ENCODE measurements around the gene BTBD3.

GRCh38 chr20:11924923-11925322 lies 7.2 kb downstream of the BTBD3 start:
- TF ChIP-seq POLR2A (IDR thresholded peaks at IDR 0.05), result no peak
- no peak for TF ChIP-seq CTCF (IDR thresholded peaks at IDR 0.05)
